ENCODE measurements around the gene SEMA6A. TPM values are rescaled to one million over a fixed set of nuclear protein-coding genes. Genes with fewer than 3 reads are reported as not detected.

Gene SEMA6A
- total RNA-seq, 2 donors from 2014 or later = 7.4 to 11.4 TPM

GRCh38 chr5:116419258-116419657 lies 155.4 kb downstream of the SEMA6A start:
- Histone ChIP-seq H3K27me3 (replicated peaks; ENCODE audit: insufficient read depth) (no peaks in the 10 kb centered on the region), H3K4me1 (ENCODE audit: control insufficient read depth in 1 of 2, low read depth in 2 of 2) (no peaks in the 10 kb centered on the region), H3K36me3 (no peaks in the 10 kb centered on the region), H3K9me3 (no peaks in the 10 kb centered on the region), H3K4me3 (no peak overlapping the region), H3K27ac (no peak overlapping the region)
- no peak for DNase-seq (ENCODE audit: low spot score)
- TF ChIP-seq CTCF (IDR thresholded peaks at IDR 0.05) = no peak
- no peak for ATAC-seq (ENCODE audit: insufficient number of reproducible peaks, low FRiP score, low read depth)

- Histone ChIP-seq H3K27me3 (replicated peaks; ENCODE audit: insufficient read depth) (no peaks in the 10 kb centered on the region), H3K27ac (no peak overlapping the region), H3K36me3 (no peaks in the 10 kb centered on the region), H3K4me3 (no peak overlapping the region), H3K4me1 (ENCODE audit: control insufficient read depth in 1 of 2, low read depth in 2 of 2) (no peaks in the 10 kb centered on the region), H3K9me3 (no peaks in the 10 kb centered on the region)
- no peak for TF ChIP-seq CTCF (IDR thresholded peaks at IDR 0.05)
- no peak for DNase-seq (ENCODE audit: low spot score)
- ATAC-seq (ENCODE audit: insufficient number of reproducible peaks, low FRiP score, low read depth) = no peak
These were observed 155.8 kb downstream of the SEMA6A start for GRCh38 chr5:116418774-116419173.

GRCh38 chr5:116418016-116418415 lies 156.6 kb downstream of the SEMA6A start:
- Histone ChIP-seq H3K4me3 (no peak overlapping the region), H3K9me3 (no peaks in the 10 kb centered on the region), H3K27ac (no peak overlapping the region), H3K27me3 (replicated peaks; ENCODE audit: insufficient read depth) (no peaks in the 10 kb centered on the region), H3K4me1 (ENCODE audit: control insufficient read depth in 1 of 2, low read depth in 2 of 2) (no peaks in the 10 kb centered on the region), H3K36me3 (no peaks in the 10 kb centered on the region)
- no peak for TF ChIP-seq CTCF (IDR thresholded peaks at IDR 0.05)
- DNase-seq (ENCODE audit: low spot score) = no peak
- no peak for ATAC-seq (ENCODE audit: insufficient number of reproducible peaks, low FRiP score, low read depth)

GRCh38 chr5:116415989-116416388 lies 158.6 kb downstream of the SEMA6A start:
- no peaks in the 10 kb centered on the region for H3K9me3 ChIP-seq
- H3K27me3 ChIP-seq (replicated peaks; ENCODE audit: insufficient read depth) = no peaks in the 10 kb centered on the region
- no peak overlapping the region for H3K4me3 ChIP-seq
- no peak for ATAC-seq (ENCODE audit: insufficient number of reproducible peaks, low FRiP score, low read depth)
- DNase-seq (ENCODE audit: low spot score) = no peak
- H3K36me3 ChIP-seq = no peaks in the 10 kb centered on the region
- no peak for TF ChIP-seq CTCF (IDR thresholded peaks at IDR 0.05)
- H3K4me1 ChIP-seq (ENCODE audit: control insufficient read depth in 1 of 2, low read depth in 2 of 2) = peaks cover 4% of the 10 kb centered on the region in 2 donors
- H3K27ac ChIP-seq = no peak overlapping the region

- Histone ChIP-seq H3K27ac (no peak overlapping the region), H3K4me1 (ENCODE audit: control insufficient read depth in 1 of 2, low read depth in 2 of 2) (peaks cover 4 to 10% of the 10 kb centered on the region in 2 donors), H3K27me3 (replicated peaks; ENCODE audit: insufficient read depth) (no peaks in the 10 kb centered on the region), H3K36me3 (no peaks in the 10 kb centered on the region), H3K9me3 (no peaks in the 10 kb centered on the region), H3K4me3 (no peak overlapping the region)
- no peak for TF ChIP-seq CTCF (IDR thresholded peaks at IDR 0.05)
- ATAC-seq (ENCODE audit: insufficient number of reproducible peaks, low FRiP score, low read depth) (no peak), DNase-seq (ENCODE audit: low spot score) (no peak)
These were observed 159.4 kb downstream of the SEMA6A start for GRCh38 chr5:116415182-116415581.
